IPS-20b (cell line): ENCODE data around the gene OR10J4.

ENCODE experiments used
- H3K27ac ChIP-seq: one replicate; pipeline ENCODE4 v1.5.1; 2013; ENCODE audit warnings: low read length
- H3K27me3 ChIP-seq: 2 replicates; pipeline ENCODE4 v1.6.1; 2013; ENCODE audit warnings: mild to moderate bottlenecking, low read length, inconsistent platforms; ENCODE audit not compliant: insufficient read depth
- H3K36me3 ChIP-seq: 2 replicates; pipeline ENCODE4 v1.6.1; 2013; ENCODE audit warnings: low read depth, mild to moderate bottlenecking, inconsistent platforms, low read length, moderate library complexity; ENCODE audit not compliant: insufficient read depth
- H3K4me1 ChIP-seq: 2 replicates; pipeline ENCODE4 v1.6.1; 2013; ENCODE audit warnings: mild to moderate bottlenecking, control low read depth, inconsistent platforms, low read length, moderate library complexity; ENCODE audit not compliant: insufficient read depth
- H3K4me3 ChIP-seq: 2 replicates; pipeline ENCODE4 v1.5.1; 2013; ENCODE audit warnings: mild to moderate bottlenecking, low read length, inconsistent platforms
- H3K9ac ChIP-seq: 2 replicates; pipeline ENCODE4 v1.6.1; 2013; ENCODE audit warnings: low read depth, mild to moderate bottlenecking, inconsistent platforms, low read length, moderate library complexity
- H3K9me3 ChIP-seq: 2 replicates; pipeline ENCODE4 v1.6.1; 2013; ENCODE audit warnings: mild to moderate bottlenecking, low read depth, low read length, inconsistent platforms; ENCODE audit not compliant: insufficient read depth

Gene OR10J4

DNA sequence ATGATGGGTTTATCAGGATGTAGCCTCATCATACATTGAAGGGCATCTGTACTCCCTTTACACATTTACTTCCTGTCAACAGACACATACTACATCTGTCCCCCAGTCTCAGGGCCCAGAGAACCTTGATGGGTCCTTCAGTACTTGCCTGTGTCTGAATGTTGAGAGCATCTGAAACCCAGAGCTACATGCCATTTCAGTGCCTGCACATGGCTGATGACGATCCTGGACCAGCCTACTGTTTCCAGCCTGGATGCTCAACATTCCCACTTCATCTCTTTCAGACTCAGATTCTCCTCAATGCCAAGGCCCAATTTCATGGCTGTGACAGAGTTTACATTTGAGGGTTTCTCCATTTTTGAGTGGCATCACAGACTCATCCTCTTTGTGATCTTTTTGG is at the start of gene OR10J4:
TSS of gene OR10J4 (plus strand) at position 301 of the 400 bp plus-strand sequence.
- H3K4me1 ChIP-seq, result no peaks in the 10 kb centered on the region
- no peak within 1 kb of the TSS for H3K4me3 ChIP-seq
- no peaks in the 10 kb centered on the region for H3K27me3 ChIP-seq
- no peak within 1 kb of the TSS for H3K9ac ChIP-seq
- no peaks in the 10 kb centered on the region for H3K36me3 ChIP-seq
- no peaks in the 10 kb centered on the region for H3K9me3 ChIP-seq
- H3K27ac ChIP-seq, result no peak within 1 kb of the TSS

DNA sequence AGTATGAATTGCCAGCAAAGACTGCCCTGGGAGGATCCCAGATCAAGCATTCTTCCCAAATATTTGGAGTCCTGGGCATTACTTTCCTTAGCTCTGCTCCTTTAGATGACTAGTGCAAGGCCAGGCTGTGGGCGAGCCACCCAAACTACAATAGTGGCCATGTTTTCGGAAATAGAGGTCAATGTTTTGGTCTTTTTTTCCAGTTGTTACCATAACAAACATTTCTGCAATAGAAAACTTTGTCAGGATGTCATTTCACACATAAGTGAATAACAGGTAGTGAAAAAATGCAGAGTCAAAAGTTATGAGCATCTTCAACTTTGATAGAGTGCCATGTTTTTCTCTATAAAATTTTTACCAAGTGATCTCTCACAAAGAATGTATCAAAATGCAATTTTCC is 25.2 kb upstream of the OR10J4 start:
- Histone ChIP-seq H3K4me1 (no peaks in the 10 kb centered on the region), H3K9me3 (no peaks in the 10 kb centered on the region), H3K27ac (no peak overlapping the region), H3K4me3 (no peak overlapping the region), H3K27me3 (no peaks in the 10 kb centered on the region), H3K9ac (no peak overlapping the region), H3K36me3 (no peaks in the 10 kb centered on the region)

DNA sequence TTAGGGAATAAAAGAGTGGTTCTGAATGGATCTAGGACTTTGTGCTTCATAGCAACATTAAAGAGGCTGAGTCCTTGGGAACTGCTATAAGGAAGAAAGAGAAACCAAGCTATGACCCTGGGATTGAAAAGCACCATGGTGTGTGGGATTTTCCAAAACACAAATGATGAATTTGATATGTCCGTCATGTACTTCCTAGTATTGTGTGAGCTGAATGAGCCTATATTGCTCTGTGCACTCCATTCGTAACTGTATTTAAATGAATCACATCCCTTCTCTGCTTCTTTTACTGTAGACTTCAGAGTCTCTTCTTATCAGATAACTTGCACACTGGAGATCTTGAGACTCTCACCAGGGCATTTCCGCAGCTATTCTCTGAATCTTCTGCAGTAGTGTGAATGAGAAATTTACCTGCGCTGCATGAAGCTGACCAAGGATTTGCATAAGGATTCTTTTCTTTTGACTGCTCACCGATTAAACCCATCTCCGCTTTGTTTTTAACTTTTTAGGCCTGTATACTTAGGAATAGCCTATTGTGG is 23.1 kb upstream of the OR10J4 start:
- Histone ChIP-seq H3K4me1 (no peaks in the 10 kb centered on the region), H3K27me3 (no peaks in the 10 kb centered on the region), H3K36me3 (no peaks in the 10 kb centered on the region), H3K27ac (no peak overlapping the region), H3K9ac (no peak overlapping the region), H3K4me3 (no peak overlapping the region), H3K9me3 (peaks cover 1% of the 10 kb centered on the region; the same call in 1 of the 2 replicates)

- Histone ChIP-seq H3K36me3 (no peaks in the 10 kb centered on the region), H3K4me1 (no peaks in the 10 kb centered on the region), H3K4me3 (no peak overlapping the region), H3K9ac (no peak overlapping the region), H3K9me3 (peaks cover 18% of the 10 kb centered on the region), H3K27ac (no peak overlapping the region), H3K27me3 (no peaks in the 10 kb centered on the region)
These were observed 10.2 kb upstream of the OR10J4 start for GRCh38 chr1:159421821-159422220.

DNA sequence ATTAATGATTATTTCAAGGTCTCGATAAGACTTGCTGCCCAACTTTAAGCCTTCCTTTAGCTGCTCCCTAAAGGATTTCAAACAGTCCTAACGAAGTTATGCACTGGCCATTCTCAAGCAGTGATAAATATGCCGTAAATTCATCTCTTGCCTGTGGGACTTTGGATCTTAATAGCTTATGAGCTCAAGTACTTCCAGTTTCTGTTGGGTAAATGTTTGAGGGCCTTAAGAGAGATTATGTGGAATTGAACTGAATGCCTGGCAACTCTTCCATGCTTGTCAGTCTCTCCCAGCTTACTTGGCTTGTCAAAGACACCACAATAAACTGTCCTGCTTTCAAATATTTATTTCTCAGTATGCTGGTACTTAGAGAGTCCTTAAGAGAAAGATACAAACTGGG is 3.5 kb upstream of the OR10J4 start:
- Histone ChIP-seq H3K27me3 (no peaks in the 10 kb centered on the region), H3K9me3 (no peaks in the 10 kb centered on the region), H3K4me3 (no peak overlapping the region), H3K36me3 (no peaks in the 10 kb centered on the region), H3K27ac (no peak overlapping the region), H3K9ac (no peak overlapping the region), H3K4me1 (no peaks in the 10 kb centered on the region)

- Histone ChIP-seq H3K4me1 (no peaks in the 10 kb centered on the region), H3K9me3 (no peaks in the 10 kb centered on the region), H3K27me3 (no peaks in the 10 kb centered on the region), H3K36me3 (no peaks in the 10 kb centered on the region), H3K9ac (no peak overlapping the region), H3K4me3 (no peak overlapping the region), H3K27ac (no peak overlapping the region)
These were observed 2.7 kb upstream of the OR10J4 start for GRCh38 chr1:159429074-159429861.

GRCh38 chr1:159430985-159431384 is 1.0 kb upstream of the OR10J4 start:
- Histone ChIP-seq H3K27ac (no peak overlapping the region), H3K4me1 (no peaks in the 10 kb centered on the region), H3K9me3 (no peaks in the 10 kb centered on the region), H3K27me3 (no peaks in the 10 kb centered on the region), H3K9ac (no peak overlapping the region), H3K4me3 (no peak overlapping the region), H3K36me3 (no peaks in the 10 kb centered on the region)

- H3K4me1 ChIP-seq, result no peaks in the 10 kb centered on the region
- H3K9me3 ChIP-seq, result no peaks in the 10 kb centered on the region
- no peaks in the 10 kb centered on the region for H3K27me3 ChIP-seq
- no peak overlapping the region for H3K9ac ChIP-seq
- no peak overlapping the region for H3K4me3 ChIP-seq
- no peaks in the 10 kb centered on the region for H3K36me3 ChIP-seq
- H3K27ac ChIP-seq, result no peak overlapping the region
These were observed 4.5 kb downstream of the OR10J4 start for GRCh38 chr1:159436469-159436868.

DNA sequence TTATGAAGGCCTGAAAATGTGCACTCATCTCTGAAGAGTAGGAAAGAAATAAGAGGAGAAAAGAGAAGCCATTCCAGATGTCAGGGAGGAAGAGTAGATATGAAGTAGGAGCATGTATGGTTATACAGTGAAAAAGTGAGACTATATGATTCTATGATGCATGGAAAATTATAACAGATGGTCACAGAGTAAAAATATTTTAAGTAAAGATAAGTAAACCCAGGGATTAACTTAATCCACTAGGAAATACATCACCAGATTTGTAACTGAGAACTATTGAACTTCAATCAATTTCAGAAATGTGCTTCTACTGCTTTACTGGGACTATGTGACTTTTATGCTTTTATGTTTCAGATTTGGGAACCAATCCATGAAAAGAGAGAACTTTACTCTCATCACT is 7.4 kb downstream of the OR10J4 start, which contains the start of gene OR10J1:
TSS of gene OR10J1 (plus strand) at position 301 of the 400 bp plus-strand sequence. CDS start at position 371, 70 bp downstream.
- H3K9me3 ChIP-seq, result no peaks in the 10 kb centered on the region
- no peaks in the 10 kb centered on the region for H3K27me3 ChIP-seq
- no peak within 1 kb of the TSS for H3K4me3 ChIP-seq
- no peaks in the 10 kb centered on the region for H3K36me3 ChIP-seq
- H3K4me1 ChIP-seq, result no peaks in the 10 kb centered on the region
- H3K9ac ChIP-seq, result no peak within 1 kb of the TSS
- H3K27ac ChIP-seq, result no peak within 1 kb of the TSS

DNA sequence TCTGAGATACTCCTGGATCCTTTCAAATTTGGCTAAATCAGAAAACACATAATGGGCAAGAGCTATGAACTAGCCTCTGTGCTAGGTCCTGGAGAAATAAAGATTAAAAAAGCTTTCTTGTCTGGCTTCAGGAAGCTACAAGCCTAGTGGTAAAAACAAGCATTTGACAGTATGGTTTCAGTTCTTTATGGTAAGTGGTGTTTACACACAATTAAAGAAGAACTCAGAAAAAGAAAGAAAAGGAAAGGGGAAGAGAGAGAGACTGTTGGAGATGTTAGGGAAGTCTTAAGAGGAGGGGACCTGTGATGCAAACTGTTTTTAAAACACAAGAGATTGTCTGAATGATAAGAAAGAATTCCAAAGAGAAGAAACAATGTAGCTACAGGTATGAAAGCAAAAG is 9.4 kb downstream of the OR10J4 start:
- Histone ChIP-seq H3K9ac (no peak overlapping the region), H3K36me3 (no peaks in the 10 kb centered on the region), H3K9me3 (no peaks in the 10 kb centered on the region), H3K27me3 (no peaks in the 10 kb centered on the region), H3K4me1 (no peaks in the 10 kb centered on the region), H3K27ac (no peak overlapping the region), H3K4me3 (no peak overlapping the region)

- no peak overlapping the region for H3K9ac ChIP-seq
- H3K4me3 ChIP-seq, result no peak overlapping the region
- H3K9me3 ChIP-seq, result no peaks in the 10 kb centered on the region; the same call in 1 of the 2 replicates
- no peaks in the 10 kb centered on the region for H3K36me3 ChIP-seq
- H3K4me1 ChIP-seq, result no peaks in the 10 kb centered on the region
- H3K27ac ChIP-seq, result no peak overlapping the region
- no peaks in the 10 kb centered on the region for H3K27me3 ChIP-seq
These were observed 10.4 kb downstream of the OR10J4 start for GRCh38 chr1:159442428-159442827.

- no peaks in the 10 kb centered on the region for H3K4me1 ChIP-seq
- H3K4me3 ChIP-seq, result no peak overlapping the region
- no peaks in the 10 kb centered on the region for H3K27me3 ChIP-seq
- no peak overlapping the region for H3K27ac ChIP-seq
- H3K9me3 ChIP-seq, result peaks cover 6% of the 10 kb centered on the region
- no peak overlapping the region for H3K9ac ChIP-seq
- H3K36me3 ChIP-seq, result no peaks in the 10 kb centered on the region
These were observed 11.2 kb downstream of the OR10J4 start for GRCh38 chr1:159443066-159443750.
